Tibial nerve (tissue), 4 donors: ENCODE measurements around the gene PDZD4. TPM values are rescaled to one million over a fixed set of nuclear protein-coding genes. Genes with fewer than 3 reads are reported as not detected.

Experiments
- DNase-seq, 2 donors: peaks; one replicate each; pipeline ENCODE4 v3.0.0-alpha.2; 2019; ENCODE audit warnings: low spot score in 2 of 2
- H3K27ac ChIP-seq, 4 donors: fragments of 200-600 bp; sonication (generic) in 3 of 4; one replicate each; pipeline ENCODE4 v1.5.1; 2017 to 2019; ENCODE audit warnings: mild to moderate bottlenecking in 1 of 4
- H3K27me3 ChIP-seq, 2 donors: fragments of 200-600 bp; sonication (generic) in 1 of 2; one replicate each; pipeline versions ENCODE4 v1.5.1 to v1.6.0; 2017 to 2019
- H3K36me3 ChIP-seq, 3 donors: fragments of 200-600 bp; sonication (generic); one replicate each; pipeline ENCODE4 v1.5.1; 2018 to 2019
- H3K4me1 ChIP-seq, 4 donors: fragments of 200-600 bp; sonication (generic) in 3 of 4; one replicate each; pipeline ENCODE4 v1.5.1; 2017 to 2019
- H3K4me3 ChIP-seq, 4 donors: fragments of 200-600 bp; sonication (generic) in 3 of 4; one replicate each; pipeline ENCODE4 v1.5.1; 2017 to 2019; ENCODE audit warnings: mild to moderate bottlenecking in 1 of 4, moderate library complexity in 1 of 4
- H3K9me3 ChIP-seq, 4 donors: fragments of 200-600 bp; sonication (generic) in 3 of 4; one replicate each; pipeline ENCODE4 v1.5.1; 2017 to 2019
- EP300 ChIP-seq, 2 donors: sonication (generic); formaldehyde crosslinking; IDR thresholded peaks; one replicate each; pipeline ENCODE4 v1.6.1; 2017; ENCODE audit warnings: antibody characterized with exemption in 2 of 2, mild to moderate bottlenecking in 1 of 2
- POLR2A ChIP-seq, 2 donors: fragments of 450-650 bp; IDR thresholded peaks; one replicate each; pipeline ENCODE4 v1.6.1; 2017; ENCODE audit warnings: antibody characterized with exemption in 2 of 2, mild to moderate bottlenecking in 2 of 2, moderate library complexity in 2 of 2
- WGBS, 2 donors: methylation state at CpG; one replicate each; pipeline ENCODE4 v1.1.5; 2018; 5-methylcytosine and 5-hydroxymethylcytosine counted together
- total RNA-seq, 4 donors: library from RNA; depleted of rRNA; stranded (reverse); fragments of >200 nt; gene quantifications; one replicate each; pipeline ENCODE4 v1.1.0, GENCODE V29; 2016
- TF ChIP-seq, protein P1 (sequence below), 5 experiments: fragments of 200-600 bp in 3 of 5; fragments of 450-650 bp in 2 of 5; sonication (generic) in 3 of 5; IDR thresholded peaks; one replicate each; pipeline ENCODE4 v1.5.1; 2016 to 2019; ENCODE audit warnings: antibody characterized with exemption in 5 of 5, mild to moderate bottlenecking in 3 of 5, moderate library complexity in 2 of 5

Gene PDZD4
- total RNA-seq, 4 donors from 2014 or later, result 19.9 to 24.6 (median 21.2) TPM

DNA sequence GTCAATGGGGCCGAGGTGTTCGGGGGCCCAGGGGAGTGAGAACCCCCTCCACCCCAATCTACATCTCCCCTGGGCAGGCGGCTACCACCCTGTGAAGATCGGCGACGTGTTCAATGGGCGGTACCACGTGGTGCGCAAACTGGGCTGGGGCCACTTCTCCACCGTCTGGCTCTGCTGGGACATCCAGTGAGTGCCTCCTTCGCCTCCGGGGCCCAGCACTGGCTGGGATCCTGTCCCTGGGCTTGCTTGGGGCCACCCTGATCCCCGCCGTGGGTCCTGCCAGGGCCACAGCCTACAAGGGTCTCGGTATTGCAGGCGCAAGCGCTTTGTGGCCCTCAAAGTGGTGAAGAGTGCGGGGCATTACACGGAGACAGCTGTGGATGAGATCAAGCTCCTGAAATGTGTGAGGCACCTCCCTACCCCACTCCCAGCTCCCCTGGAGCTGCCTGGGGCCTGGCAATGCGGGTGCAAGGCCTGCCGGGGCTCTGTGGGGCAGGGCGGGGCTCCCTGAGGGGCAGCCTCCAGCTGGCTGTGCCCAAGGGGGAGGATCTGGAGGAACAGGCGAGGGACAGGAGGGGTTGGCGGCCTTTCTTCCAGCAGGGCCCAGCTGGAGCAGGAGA lies 48.8 kb downstream of the PDZD4 start:
- TF ChIP-seq POLR2A (IDR thresholded peaks at IDR 0.05), result no peak
- WGBS, 2 donors, result 57 to 74% methylated on average over 7 to 13 of the region's 24 CpGs
- Histone ChIP-seq H3K36me3 (peaks cover 0 to 32% (median 0%) of the 10 kb centered on the region in 3 donors), H3K9me3 (no peaks in the 10 kb centered on the region), H3K27ac (peak overlapping the region in 3 of 4 donors; percentile 26 to 71 (median 71)), H3K27me3 (peaks cover 0 to 4% of the 10 kb centered on the region in 2 donors), H3K4me1 (peaks cover 0 to 24% (median 11%) of the 10 kb centered on the region in 4 donors), H3K4me3 (no peak overlapping the region)
- no peak for DNase-seq

DNA sequence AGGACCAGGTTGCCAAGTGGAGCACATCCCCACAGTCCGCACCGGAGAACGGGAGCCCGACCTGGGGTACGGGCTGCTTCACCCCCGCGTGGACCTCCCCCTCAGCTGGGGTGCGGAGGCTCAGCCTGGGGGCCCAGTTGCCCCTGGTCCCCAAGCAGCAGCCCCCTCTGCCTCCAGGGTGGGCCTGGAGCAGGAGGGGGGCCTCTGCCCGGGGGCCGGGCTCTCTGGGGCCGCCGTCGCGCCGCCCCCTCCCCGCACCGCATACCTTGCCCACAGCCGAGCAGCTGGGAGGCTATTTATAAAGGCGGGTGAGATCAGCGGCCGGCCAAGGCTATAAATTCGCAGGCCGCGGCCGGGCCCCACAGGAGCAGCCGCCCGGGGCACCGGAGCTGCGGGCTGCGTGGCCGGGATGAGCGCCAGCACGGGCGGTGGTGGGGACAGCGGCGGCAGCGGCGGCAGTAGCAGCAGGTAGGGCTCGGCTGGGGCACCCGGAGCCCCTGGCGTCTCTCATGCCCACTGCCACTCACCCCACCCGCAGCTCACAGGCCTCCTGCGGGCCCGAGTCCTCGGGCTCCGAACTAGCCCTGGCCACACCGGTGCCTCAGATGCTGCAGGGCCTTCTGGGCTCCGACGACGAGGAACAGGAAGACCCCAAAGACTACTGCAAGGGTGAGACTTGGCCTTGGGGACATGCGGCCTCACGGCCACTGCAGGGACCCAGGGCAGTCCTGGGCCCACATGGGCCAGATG lies 49.5 kb downstream of the PDZD4 start, which contains the start of gene SRPK3:
Gene SRPK3 (plus strand): TSS at position 364 of the 750 bp plus-strand sequence. CDS start 46 bp downstream, at position 410.
- Histone ChIP-seq H3K4me1 (peaks cover 0 to 24% (median 11%) of the 10 kb centered on the region in 4 donors), H3K27ac (peak within 1 kb of the TSS; percentile 9 to 71 (median 48)), H3K9me3 (no peaks in the 10 kb centered on the region), H3K4me3 (no peak within 1 kb of the TSS), H3K36me3 (peaks cover 0 to 25% (median 0%) of the 10 kb centered on the region in 3 donors), H3K27me3 (peaks cover 0 to 4% of the 10 kb centered on the region in 2 donors)
- 53% methylated on average over 46 of the region's 52 CpGs; no CpG with 5 or more reads in 1 of the 2 donors for WGBS, 2 donors
- TF ChIP-seq, protein P1, sequence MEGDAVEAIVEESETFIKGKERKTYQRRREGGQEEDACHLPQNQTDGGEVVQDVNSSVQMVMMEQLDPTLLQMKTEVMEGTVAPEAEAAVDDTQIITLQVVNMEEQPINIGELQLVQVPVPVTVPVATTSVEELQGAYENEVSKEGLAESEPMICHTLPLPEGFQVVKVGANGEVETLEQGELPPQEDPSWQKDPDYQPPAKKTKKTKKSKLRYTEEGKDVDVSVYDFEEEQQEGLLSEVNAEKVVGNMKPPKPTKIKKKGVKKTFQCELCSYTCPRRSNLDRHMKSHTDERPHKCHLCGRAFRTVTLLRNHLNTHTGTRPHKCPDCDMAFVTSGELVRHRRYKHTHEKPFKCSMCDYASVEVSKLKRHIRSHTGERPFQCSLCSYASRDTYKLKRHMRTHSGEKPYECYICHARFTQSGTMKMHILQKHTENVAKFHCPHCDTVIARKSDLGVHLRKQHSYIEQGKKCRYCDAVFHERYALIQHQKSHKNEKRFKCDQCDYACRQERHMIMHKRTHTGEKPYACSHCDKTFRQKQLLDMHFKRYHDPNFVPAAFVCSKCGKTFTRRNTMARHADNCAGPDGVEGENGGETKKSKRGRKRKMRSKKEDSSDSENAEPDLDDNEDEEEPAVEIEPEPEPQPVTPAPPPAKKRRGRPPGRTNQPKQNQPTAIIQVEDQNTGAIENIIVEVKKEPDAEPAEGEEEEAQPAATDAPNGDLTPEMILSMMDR (IDR thresholded peaks at IDR 0.05), result no peak
- TF ChIP-seq POLR2A (IDR thresholded peaks at IDR 0.05) (no peak), EP300 (IDR thresholded peaks at IDR 0.05) (no peak)
- DNase-seq, result no peak

DNA sequence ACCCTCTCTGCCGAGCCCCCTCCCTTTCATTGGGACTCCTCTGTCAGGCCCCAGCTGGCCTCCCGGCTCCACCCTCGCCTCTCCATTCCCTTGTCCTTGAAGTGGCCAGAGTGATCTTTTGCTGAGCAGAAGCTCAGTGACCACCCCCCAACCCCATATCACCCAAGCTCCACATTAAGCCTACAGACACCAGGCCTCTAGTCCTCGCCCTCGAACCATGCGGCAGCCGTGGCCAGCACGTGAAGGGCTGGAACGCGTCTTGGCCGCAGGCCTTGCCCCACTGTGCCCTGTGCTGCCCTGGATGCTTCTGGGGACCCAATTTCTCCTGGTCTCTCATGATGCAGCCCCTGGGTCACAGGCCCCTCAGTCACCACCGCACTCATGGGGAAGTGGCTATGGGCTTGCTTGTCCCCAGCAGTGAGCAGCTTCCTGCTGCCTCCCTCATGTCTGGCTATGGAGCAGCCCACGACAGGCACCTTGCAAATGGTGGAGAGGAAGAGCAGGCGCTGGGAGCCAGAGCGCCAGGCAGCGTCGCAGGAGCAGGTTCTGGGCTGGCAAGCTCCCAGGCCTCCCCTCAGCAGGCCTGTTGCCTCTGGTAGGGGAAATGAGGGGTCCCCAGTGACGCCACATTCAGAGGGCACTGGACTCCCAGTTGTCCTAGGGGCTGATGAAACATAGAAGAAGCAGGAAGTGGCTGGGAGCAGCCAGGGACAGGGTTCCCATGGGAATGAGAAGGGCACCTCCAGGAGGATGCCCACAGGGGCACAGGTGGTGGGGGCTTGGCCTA lies 50.3 kb downstream of the PDZD4 start:
- Histone ChIP-seq H3K4me1 (peaks cover 0 to 24% (median 11%) of the 10 kb centered on the region in 4 donors), H3K9me3 (no peaks in the 10 kb centered on the region), H3K4me3 (no peak overlapping the region), H3K36me3 (peaks cover 0 to 24% (median 0%) of the 10 kb centered on the region in 3 donors), H3K27me3 (peaks cover 0 to 4% of the 10 kb centered on the region in 2 donors), H3K27ac (peak overlapping the region in 3 of 4 donors; percentile 26 to 71 (median 71))
- TF ChIP-seq, protein P1 (IDR thresholded peaks at IDR 0.05), result no peak
- no peak for TF ChIP-seq EP300 (IDR thresholded peaks at IDR 0.05)
- no peak for TF ChIP-seq POLR2A (IDR thresholded peaks at IDR 0.05)
- 73% methylated on average over 3 to 18 of the region's 18 CpGs for WGBS, 2 donors
- DNase-seq, result no peak

DNA sequence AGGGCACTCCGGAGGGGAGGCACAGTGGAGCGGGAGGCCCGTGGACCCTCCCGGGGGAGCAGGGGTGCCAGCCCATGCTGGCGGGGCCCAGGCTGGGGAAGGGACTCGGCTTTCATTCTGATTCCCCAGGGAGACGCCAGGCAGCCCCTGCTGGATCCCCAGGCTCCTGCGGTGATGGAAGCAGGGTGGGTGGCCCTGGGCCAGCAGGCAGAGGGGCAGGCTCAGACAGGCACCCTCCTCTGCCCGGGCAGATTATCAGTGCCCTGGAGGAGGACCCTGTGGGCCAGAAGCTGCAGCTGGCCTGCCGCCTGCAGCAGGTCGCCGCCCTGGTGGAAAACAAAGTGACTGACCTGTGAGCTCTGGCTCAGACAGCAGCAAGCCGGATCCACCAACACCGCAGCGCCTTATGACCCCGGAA lies 51.7 kb downstream of the PDZD4 start:
- 60 to 79% methylated on average over 1 to 14 of the region's 16 CpGs for WGBS, 2 donors

DNA sequence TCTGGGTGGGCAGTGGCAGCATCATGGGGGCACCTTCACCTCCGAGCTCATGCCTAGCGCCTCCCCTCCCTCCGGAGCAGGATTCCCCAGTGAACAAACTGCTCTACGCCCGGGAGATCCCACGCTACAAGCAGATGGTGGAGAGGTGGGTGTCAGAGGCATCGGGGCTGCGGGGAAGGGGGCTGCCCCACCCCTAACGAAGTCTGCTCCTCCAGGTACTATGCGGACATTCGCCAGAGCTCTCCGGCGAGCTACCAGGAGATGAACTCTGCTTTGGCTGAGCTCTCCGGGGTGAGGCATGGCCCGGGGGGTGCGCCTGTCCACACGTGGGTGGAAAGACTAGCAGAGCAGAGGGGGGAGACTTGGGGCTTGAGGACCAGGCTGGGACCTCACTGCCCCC lies 52.2 kb downstream of the PDZD4 start:
- Histone ChIP-seq H3K27me3 (peaks cover 0 to 4% of the 10 kb centered on the region in 2 donors), H3K27ac (peak overlapping the region in 1 of 4 donors; percentile 37), H3K4me1 (peaks cover 0 to 24% (median 11%) of the 10 kb centered on the region in 4 donors), H3K9me3 (no peaks in the 10 kb centered on the region), H3K36me3 (peaks cover 0 to 20% (median 0%) of the 10 kb centered on the region in 3 donors), H3K4me3 (no peak overlapping the region)
- no peak for DNase-seq
- WGBS, 2 donors, result 48 to 69% methylated on average over 8 to 17 of the region's 17 CpGs
- TF ChIP-seq EP300 (IDR thresholded peaks at IDR 0.05) (no peak), POLR2A (IDR thresholded peaks at IDR 0.05) (no peak)
- TF ChIP-seq, protein P1 (IDR thresholded peaks at IDR 0.05), result no peak

More for the DNA sequence above, 51.7 kb downstream of the PDZD4 start:
- Histone ChIP-seq H3K4me1 (peaks cover 0 to 24% (median 11%) of the 10 kb centered on the region in 4 donors), H3K9me3 (no peaks in the 10 kb centered on the region), H3K27ac (peak overlapping the region in 1 of 4 donors; percentile 37), H3K27me3 (peaks cover 0 to 4% of the 10 kb centered on the region in 2 donors), H3K4me3 (no peak overlapping the region), H3K36me3 (peaks cover 0 to 25% (median 0%) of the 10 kb centered on the region in 3 donors)
- DNase-seq, result no peak
- TF ChIP-seq, protein P1 (IDR thresholded peaks at IDR 0.05), result no peak
- no peak for TF ChIP-seq POLR2A (IDR thresholded peaks at IDR 0.05)
